GM19452 (cell line): Measurements from ENCODE around the gene ADGRG4.

Source experiments
- ATAC-seq: cut with Tn5 transposase; IDR thresholded peaks from one replicate; pipeline ENCODE4 v1.9.1; 2021; ENCODE audit not compliant: unreplicated experiment

The ADGRG4 gene

GRCh38 chrX:136292656-136293055 is 8.1 kb upstream of the ADGRG4 start:
- no peak for ATAC-seq

GRCh38 chrX:136295380-136295779 is 5.4 kb upstream of the ADGRG4 start:
- ATAC-seq, result no peak

GRCh38 chrX:136303041-136303440 is 2.3 kb downstream of the ADGRG4 start:
- ATAC-seq, result no peak

DNA sequence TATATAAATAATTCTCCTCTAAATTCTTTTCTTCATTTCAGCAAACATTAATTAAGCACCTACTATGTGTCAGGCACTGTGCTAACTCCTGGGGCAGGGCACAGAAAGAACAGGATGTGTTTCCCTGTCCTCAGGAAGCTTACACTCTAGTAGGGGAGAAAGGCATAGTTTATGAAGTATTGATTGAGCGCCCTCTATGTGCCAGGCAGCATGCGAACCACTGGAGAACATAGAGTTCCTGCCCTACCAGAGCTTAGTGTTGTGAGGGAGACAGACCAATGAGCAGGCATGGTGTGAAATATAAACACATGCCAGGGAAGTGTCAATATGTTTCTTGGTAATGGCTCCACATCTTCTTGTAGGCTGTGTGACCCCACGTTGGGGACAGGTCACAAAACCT is 3.7 kb downstream of the ADGRG4 start:
- ATAC-seq, result no peak

DNA sequence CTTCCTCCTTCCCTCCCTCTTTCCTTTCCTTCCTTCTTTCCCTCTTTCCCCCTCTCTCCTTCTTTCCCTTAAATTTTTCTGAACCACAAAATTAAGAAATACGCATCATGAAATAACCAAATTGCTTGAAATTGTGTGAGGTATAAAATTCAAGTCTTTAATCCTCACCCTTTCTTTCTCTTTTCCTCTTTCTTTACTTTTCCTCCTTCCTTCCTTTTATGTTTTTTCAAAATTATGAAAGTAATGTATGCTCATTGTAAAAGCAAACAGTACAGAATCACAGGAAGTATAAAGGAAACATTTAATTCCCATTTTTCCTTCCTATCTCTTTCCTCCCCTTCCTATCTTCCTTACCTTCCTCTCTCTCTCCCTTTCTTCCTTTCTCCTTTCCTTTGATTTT is 5.4 kb downstream of the ADGRG4 start:
- ATAC-seq, result no peak

DNA sequence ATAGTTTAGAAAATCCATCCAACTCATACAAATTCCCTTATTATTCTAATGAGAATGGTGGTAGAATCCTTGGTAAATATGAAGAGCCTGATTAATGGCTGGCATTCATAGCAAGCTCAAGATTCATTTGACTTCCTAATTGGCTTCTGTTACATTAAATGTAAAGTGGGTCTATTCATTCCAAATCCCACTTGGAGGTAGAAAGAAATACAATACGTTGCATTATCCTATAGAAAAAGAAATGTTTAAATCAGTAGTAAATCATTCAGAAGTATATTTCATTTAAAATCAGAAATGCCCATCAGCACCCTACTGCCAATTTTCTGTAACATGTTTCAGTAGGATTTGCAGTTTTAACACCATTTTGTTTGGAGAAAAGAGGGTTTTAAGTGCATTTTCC is 6.7 kb downstream of the ADGRG4 start:
- no peak for ATAC-seq

GRCh38 chrX:136310411-136310810 is 9.6 kb downstream of the ADGRG4 start:
- ATAC-seq, result no peak

DNA sequence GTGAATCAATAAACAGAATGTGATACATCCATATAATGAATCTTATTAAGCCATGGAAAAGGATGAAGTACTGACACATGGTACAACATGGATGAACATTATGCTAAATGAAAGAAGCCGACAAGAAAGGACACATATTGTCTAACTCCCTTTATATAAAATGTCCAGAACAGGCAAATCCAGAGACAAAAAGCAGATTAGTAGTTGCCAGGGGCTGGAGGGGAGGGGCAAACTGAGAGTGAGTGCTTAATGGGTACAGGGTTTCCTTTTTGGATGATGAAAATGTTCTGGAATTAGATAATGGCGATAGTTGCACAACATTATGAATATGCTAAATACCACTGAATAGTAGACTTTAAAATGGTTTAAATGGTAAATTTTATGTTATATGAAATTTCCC is 17.4 kb downstream of the ADGRG4 start:
- ATAC-seq, result no peak

DNA sequence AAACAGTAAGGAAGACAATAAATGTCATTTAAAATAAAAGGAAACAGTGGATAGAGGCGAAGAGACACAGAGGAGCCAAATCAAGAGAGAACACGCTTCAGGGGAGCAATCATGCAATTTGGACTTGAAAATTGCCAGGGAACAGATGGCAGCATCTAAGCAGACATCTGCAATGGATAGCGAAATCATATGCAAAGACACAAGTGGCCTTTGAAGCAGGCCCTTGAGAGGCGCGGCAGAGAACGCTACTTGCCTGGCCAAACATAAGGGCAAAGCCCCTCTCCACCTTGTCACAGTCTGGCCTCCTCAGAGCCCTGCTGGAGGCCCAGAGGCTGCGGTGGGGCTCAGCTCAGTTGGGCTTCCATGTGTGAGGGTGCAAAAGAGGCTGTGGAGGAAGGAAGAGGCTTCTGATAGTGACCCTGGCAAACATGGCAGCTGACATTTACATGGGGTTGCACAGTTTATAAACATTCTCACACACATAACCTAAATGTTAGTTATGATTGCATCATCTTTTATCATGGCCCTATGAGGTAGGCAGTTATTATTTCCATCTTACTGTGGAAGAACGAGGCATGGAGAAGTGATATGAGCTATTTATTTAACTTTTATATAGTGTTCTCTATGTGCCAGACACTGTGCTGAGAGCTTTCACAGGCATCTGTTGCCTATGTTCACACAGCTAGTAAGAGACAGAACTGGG is 18.3 kb downstream of the ADGRG4 start:
- no peak for ATAC-seq

DNA sequence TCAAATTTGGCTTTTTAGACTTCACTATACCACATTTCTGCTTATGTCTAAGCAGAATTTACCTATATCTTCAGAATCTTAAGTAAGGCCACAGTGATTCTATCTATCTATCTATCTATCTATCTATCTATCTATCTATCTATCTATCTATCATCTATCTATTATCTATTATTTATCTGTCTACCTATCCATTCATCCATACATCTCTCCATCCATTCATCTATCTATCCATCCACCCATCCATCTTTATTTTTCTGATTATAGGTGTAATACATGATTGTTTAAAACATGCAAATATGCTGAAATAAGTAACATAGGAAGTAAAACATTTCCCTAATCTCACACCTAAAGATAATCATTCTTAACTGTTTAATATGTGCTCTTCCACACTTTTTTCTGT is 18.8 kb downstream of the ADGRG4 start:
- ATAC-seq, result no peak

DNA sequence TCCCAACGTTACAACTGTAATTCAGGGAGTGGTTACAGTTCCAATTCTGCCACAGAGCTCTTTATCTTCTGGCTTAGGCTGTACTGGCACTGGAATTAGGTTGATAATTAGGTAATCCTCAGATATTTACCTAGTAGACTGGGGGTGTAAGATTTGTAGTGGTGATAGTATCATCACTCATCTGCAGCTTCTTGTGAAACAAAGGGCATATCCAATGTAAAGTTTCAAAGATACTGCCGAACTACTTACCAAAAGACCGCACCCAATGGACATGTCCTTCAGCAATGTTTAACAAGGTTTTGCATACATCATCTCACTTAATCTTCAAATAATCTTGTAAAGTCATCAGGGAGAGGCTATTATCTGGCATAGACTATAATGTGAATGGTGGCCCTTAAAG is 20.8 kb downstream of the ADGRG4 start:
- ATAC-seq, result no peak

DNA sequence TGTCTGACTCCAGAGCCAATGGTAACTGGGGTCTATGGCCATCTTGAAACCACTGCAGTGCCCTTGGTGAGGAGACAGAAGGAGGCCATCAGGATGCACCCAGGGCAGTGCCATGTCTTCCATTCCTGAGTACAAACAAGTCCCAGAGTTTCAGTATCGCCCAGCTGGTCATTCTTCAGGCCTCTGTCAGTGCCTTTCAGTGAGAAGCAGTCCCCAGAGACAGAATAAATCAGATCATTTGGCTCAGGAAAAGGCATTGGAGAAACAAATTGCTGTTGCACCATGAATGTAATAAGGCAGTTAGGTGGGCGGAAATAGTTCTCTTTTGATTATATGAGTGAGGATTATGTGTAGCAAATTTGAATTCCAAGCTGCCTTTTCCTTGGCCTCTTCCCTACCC is 21.3 kb downstream of the ADGRG4 start:
- no peak for ATAC-seq

- no peak for ATAC-seq
These were observed 24.6 kb downstream of the ADGRG4 start for GRCh38 chrX:136325377-136325776.

DNA sequence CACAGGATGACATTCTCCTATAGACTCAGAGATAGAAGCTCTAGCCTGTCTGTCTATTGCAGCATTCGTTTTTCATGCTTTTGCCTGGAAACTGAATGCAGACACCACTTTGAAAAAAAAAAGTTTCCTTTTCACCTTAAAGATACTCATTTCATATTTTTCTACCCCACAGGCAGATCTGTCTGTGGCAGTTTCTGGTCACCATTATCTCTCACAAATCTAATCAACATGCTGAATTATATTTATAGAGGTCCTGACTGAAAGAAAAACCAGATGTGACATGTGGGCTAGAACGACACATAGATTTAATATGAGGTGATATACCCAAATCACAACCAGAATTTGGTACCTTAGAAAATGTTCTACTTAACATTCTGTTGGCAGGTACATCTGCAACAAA is 28.2 kb downstream of the ADGRG4 start:
- ATAC-seq, result no peak

- ATAC-seq, result no peak
These were observed 35.9 kb downstream of the ADGRG4 start for GRCh38 chrX:136336623-136337022.

DNA sequence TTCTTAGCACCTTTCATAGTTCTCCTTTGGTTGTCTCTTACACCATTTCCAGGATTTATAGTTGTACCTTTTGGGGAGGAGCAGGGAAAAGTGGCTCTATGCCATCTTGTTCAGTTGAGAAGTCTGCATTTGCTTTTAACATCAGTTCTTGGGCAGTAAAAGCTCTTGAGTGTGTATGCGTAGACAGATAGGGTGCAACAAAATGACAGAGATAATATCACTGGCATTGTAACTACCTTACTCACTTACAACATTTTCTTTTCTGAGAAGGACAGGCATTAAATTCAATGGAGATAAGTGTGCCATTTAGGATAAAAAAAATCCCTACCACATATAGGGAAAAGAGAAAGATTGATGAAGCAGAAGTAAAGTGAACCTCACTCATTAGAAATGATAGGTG is 38.9 kb downstream of the ADGRG4 start:
- no peak for ATAC-seq

GRCh38 chrX:136344320-136344719 is 43.6 kb downstream of the ADGRG4 start:
- no peak for ATAC-seq

DNA sequence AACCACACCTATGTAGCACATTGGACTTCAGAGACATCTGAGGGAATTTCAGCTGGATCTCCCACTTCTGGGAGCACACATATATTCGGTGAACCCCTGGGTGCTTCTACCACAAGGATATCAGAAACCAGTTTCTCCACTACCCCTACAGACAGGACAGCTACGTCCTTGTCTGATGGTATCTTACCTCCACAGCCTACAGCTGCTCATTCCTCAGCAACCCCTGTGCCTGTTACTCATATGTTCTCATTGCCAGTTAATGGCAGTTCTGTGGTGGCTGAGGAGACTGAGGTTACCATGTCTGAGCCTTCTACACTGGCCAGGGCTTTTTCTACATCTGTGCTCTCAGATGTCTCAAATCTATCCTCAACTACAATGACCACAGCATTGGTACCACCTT is 45.7 kb downstream of the ADGRG4 start:
- ATAC-seq, result no peak

GRCh38 chrX:136347706-136348105 is 46.9 kb downstream of the ADGRG4 start:
- ATAC-seq, result no peak

DNA sequence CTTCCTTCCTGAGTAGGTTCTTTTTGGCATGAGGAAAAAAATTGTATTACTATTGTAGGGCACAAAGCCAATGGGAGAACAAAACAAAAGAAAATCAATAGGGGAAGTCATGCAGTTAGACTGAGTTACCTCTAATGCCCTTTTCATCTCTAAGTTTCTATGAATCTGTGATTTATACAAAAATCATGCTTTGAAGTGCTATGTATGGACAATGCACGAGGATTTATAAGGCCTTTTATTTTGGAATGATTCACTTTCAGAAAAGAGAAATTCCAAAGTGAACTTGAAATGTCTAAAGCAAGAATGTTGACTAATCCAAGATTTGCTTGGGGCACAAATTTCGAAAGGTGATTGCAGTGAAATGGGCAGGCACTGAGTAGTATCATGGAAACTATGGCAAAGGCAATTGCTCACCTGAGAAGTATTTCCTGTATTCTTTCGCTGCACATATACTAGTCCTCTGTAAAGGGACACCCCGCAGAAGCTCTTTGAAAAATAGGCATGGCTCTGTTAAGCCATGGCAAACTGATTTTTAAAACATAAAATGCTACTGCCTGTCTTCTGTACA is 52.8 kb downstream of the ADGRG4 start:
- ATAC-seq, result no peak

- no peak for ATAC-seq
These were observed 53.4 kb downstream of the ADGRG4 start for GRCh38 chrX:136354201-136354600.

- no peak for ATAC-seq
These were observed 68.6 kb downstream of the ADGRG4 start for GRCh38 chrX:136369377-136369776.

GRCh38 chrX:136376713-136377112 is 76.0 kb downstream of the ADGRG4 start:
- ATAC-seq, result no peak
